A549 (cell line): ENCODE data around the gene ZEB1.

Experiments used
- CTCF ChIP-seq: fragments of >200 bp; sonication (Bioruptor Twin); formaldehyde crosslinking; IDR thresholded peaks from 3 replicates; pipeline ENCODE4 v1.5.1; 2016
- EHMT2 ChIP-seq: fragments of 200-600 bp; sonication (generic); IDR thresholded peaks from 2 replicates; pipeline ENCODE4 v1.6.1; 2016; ENCODE audit warnings: antibody characterized with exemption, low read depth, mild to moderate bottlenecking, moderate library complexity
- FOSL2 ChIP-seq, 2 experiments: fragments of 450-650 bp in 1 of 2; fragments of >200 bp in 1 of 2; sonication (Bioruptor Twin) in 1 of 2; formaldehyde crosslinking; IDR thresholded peaks; 2 replicates each; pipeline versions ENCODE4 v1.5.0 to v1.6.1; 2016 to 2020; ENCODE audit warnings: mild to moderate bottlenecking in 1 of 2, moderate library complexity in 1 of 2
- HMGXB4 ChIP-seq: fragments of 250-450 bp; sonication (Bioruptor Pico); IDR thresholded peaks from 2 replicates; pipeline ENCODE4 v1.5.0; 2021; ENCODE audit warnings: mild to moderate bottlenecking, moderate library complexity, borderline replicate concordance
- PBX3 ChIP-seq: IDR thresholded peaks from 2 replicates; pipeline ENCODE4 v1.6.1; 2012
- POLR2A ChIP-seq: IDR thresholded peaks from 2 replicates; pipeline ENCODE4 v1.6.1; 2012; ENCODE audit warnings: mild to moderate bottlenecking, low read length
- REST ChIP-seq: fragments of 200-600 bp; sonication (generic); IDR thresholded peaks from 2 replicates; pipeline ENCODE4 v1.6.1; 2016; ENCODE audit warnings: antibody characterized with exemption, mild to moderate bottlenecking, moderate library complexity
- RFX5 ChIP-seq: fragments of 450-650 bp; IDR thresholded peaks from 2 replicates; pipeline ENCODE4 v1.7.1; 2014; ENCODE audit warnings: antibody characterized with exemption, mild to moderate bottlenecking, moderate library complexity
- ZC3H11A ChIP-seq: fragments of 450-650 bp; IDR thresholded peaks from 2 replicates; pipeline ENCODE4 v1.6.1; 2014; ENCODE audit warnings: antibody characterized with exemption, mild to moderate bottlenecking

GRCh38 chr10:31536302-31536701 lies 217.3 kb downstream of the ZEB1 start:
- TF ChIP-seq RFX5 (no peak), POLR2A (no peak), CTCF (no peak), HMGXB4 (no peak), ZC3H11A (no peak), EHMT2 (no peak), FOSL2 (IDR thresholded peaks at IDR 0.05) (no peak), FOSL2 (CRISPR knock-in tag; IDR thresholded peaks at IDR 0.05) (no peak), PBX3 (no peak), REST (no peak)
